Glutamatergic neuron (in vitro differentiated cells): ENCODE data around the gene HSD17B13. TPM values are rescaled to one million over a fixed set of nuclear protein-coding genes. Genes with fewer than 3 reads are reported as not detected.
"Not testable (repeated sequence)": the region's sequence is repeated elsewhere in the genome, so short reads cannot be mapped to it uniquely, and the experiment has no call there.

Experiments
- DNase-seq: peaks from one replicate; pipeline ENCODE4 v3.0.0; 2022
- H3K27ac Mint-ChIP-seq: one replicate; pipeline ENCODE4 v1.8.0; 2020; ENCODE audit warnings: mild to moderate bottlenecking, mixed read lengths, inconsistent platforms; ENCODE audit not compliant: unreplicated experiment
- H3K27me3 Mint-ChIP-seq: one replicate; pipeline ENCODE4 v1.8.0; 2020; ENCODE audit warnings: mild to moderate bottlenecking, moderate library complexity, mixed read lengths, inconsistent platforms; ENCODE audit not compliant: unreplicated experiment
- H3K36me3 Mint-ChIP-seq: one replicate; pipeline ENCODE4 v1.8.0; 2020; ENCODE audit warnings: mild to moderate bottlenecking, mixed read lengths, inconsistent platforms; ENCODE audit not compliant: unreplicated experiment
- H3K4me1 Mint-ChIP-seq: one replicate; pipeline ENCODE4 v1.8.0; 2020; ENCODE audit warnings: mild to moderate bottlenecking, low read depth, mixed read lengths, inconsistent platforms; ENCODE audit not compliant: unreplicated experiment
- H3K4me3 Mint-ChIP-seq: one replicate; pipeline ENCODE4 v1.8.0; 2020; ENCODE audit warnings: mild to moderate bottlenecking, mixed read lengths, inconsistent platforms; ENCODE audit not compliant: unreplicated experiment
- H3K9me3 Mint-ChIP-seq: one replicate; pipeline ENCODE4 v1.8.0; 2020; ENCODE audit warnings: mild to moderate bottlenecking, moderate library complexity, mixed read lengths, inconsistent platforms; ENCODE audit not compliant: unreplicated experiment
- CTCF ChIP-seq: fragments of 200-600 bp; sonication (generic); IDR thresholded peaks from one replicate; pipeline ENCODE4 v1.5.0; 2021; ENCODE audit not compliant: partially characterized antibody, unreplicated experiment
- total RNA-seq: library from RNA; stranded (reverse); fragmentation: NEBNext Ultra II Directional; extraction: Animal tissue kit (Norgen Biotek cat#: 25700); gene quantifications from one replicate; pipeline ENCODE4 v1.2.1, GENCODE V29; 2021; ENCODE audit not compliant: unreplicated experiment

Gene HSD17B13
- total RNA-seq, 1 donor from 2014 or later: 0.25 TPM

GRCh38 chr4:87353592-87353991 lies 30.9 kb upstream of the HSD17B13 start:
- peak; percentile 51 for DNase-seq
- no peaks in the 10 kb centered on the region for H3K4me1 Mint-ChIP-seq
- TF ChIP-seq CTCF: peak; percentile 65
- H3K9me3 Mint-ChIP-seq: no peaks in the 10 kb centered on the region
- H3K4me3 Mint-ChIP-seq: no peak overlapping the region
- H3K36me3 Mint-ChIP-seq: no peaks in the 10 kb centered on the region
- no peak overlapping the region for H3K27ac Mint-ChIP-seq
- H3K27me3 Mint-ChIP-seq: no peaks in the 10 kb centered on the region

- TF ChIP-seq CTCF: no peak
- Mint-ChIP-seq H3K4me1 (no peaks in the 10 kb centered on the region), H3K27ac (no peak overlapping the region), H3K9me3 (no peaks in the 10 kb centered on the region), H3K36me3 (peaks cover 8% of the 10 kb centered on the region), H3K4me3 (no peak overlapping the region), H3K27me3 (no peaks in the 10 kb centered on the region)
- no peak for DNase-seq
Measured at GRCh38 chr4:87345139-87345538, 22.5 kb upstream of the HSD17B13 start.

- Mint-ChIP-seq H3K36me3 (peaks cover 8% of the 10 kb centered on the region), H3K4me1 (no peaks in the 10 kb centered on the region), H3K27ac (no peak overlapping the region), H3K9me3 (no peaks in the 10 kb centered on the region), H3K4me3 (no peak overlapping the region), H3K27me3 (no peaks in the 10 kb centered on the region)
- TF ChIP-seq CTCF: no peak
- DNase-seq: no peak
Measured at GRCh38 chr4:87342872-87343271, 20.2 kb upstream of the HSD17B13 start.

DNA sequence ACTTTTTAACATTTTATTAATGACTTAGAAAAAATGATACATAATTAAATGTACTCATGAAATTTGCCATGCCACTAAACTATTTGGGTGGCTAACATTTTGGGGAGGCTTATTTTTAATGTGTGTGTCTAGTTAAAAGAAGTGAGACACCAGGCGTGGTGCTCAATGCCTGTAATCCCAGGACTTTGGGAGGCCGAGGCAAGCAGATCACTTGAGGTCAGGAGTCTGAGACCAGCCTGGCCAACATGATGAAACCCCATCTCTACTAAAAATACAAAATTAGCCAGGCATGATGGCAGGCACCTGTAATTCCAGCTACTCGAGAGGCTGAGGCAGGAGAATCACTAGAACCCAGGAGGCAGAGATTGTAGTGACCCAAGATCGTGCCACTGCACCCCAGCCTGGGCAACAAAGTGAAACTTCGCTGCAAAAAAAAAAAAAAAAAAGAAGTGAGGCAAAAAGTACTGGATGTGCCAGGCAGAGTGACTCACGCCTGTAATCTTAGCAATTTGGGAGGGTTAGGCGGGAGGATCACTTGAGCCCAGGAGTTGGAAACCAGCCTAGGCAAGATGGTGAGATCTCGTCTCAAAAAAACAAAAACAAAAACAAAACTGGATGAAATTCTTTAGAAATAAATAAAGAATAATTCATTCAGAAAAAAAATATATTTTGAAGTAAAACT lies 19.4 kb upstream of the HSD17B13 start:
- not testable (repeated sequence) for H3K4me3 Mint-ChIP-seq, H3K36me3 Mint-ChIP-seq, H3K4me1 Mint-ChIP-seq, H3K27me3 Mint-ChIP-seq, DNase-seq, H3K27ac Mint-ChIP-seq, H3K9me3 Mint-ChIP-seq

GRCh38 chr4:87339440-87339839 lies 16.8 kb upstream of the HSD17B13 start:
- H3K36me3 Mint-ChIP-seq: peaks cover 4% of the 10 kb centered on the region
- no peak overlapping the region for H3K4me3 Mint-ChIP-seq
- DNase-seq: no peak
- no peaks in the 10 kb centered on the region for H3K9me3 Mint-ChIP-seq
- TF ChIP-seq CTCF: no peak
- H3K27me3 Mint-ChIP-seq: no peaks in the 10 kb centered on the region
- H3K27ac Mint-ChIP-seq: no peak overlapping the region
- no peaks in the 10 kb centered on the region for H3K4me1 Mint-ChIP-seq
